Lower leg skin (tissue), 4 donors: ENCODE measurements around the gene STEAP3. TPM values are rescaled to one million over a fixed set of nuclear protein-coding genes. Genes with fewer than 3 reads are reported as not detected.
"Not testable (repeated sequence)": the region's sequence is repeated elsewhere in the genome, so short reads cannot be mapped to it uniquely, and the experiment has no call there.

Experiments used
- DNase-seq, 2 donors: peaks; one replicate each; pipeline ENCODE4 v3.0.0-alpha.2; 2019; ENCODE audit warnings: low spot score in 2 of 2
- H3K4me3 ChIP-seq: fragments of 200-600 bp; sonication (generic); 2 replicates; pipeline ENCODE4 v1.5.1; 2017; ENCODE audit warnings: mild to moderate bottlenecking, low read depth; ENCODE audit not compliant: poor library complexity, severe bottlenecking
- POLR2A ChIP-seq, 2 donors: fragments of 450-650 bp; IDR thresholded peaks; one replicate each; pipeline ENCODE4 v1.6.1; 2016 to 2017; ENCODE audit warnings: antibody characterized with exemption in 2 of 2, mild to moderate bottlenecking in 1 of 2, moderate library complexity in 1 of 2
- WGBS, 2 donors: methylation state at CpG; one replicate each; pipeline ENCODE4 v1.1.5; 2018; 5-methylcytosine and 5-hydroxymethylcytosine counted together
- intact Hi-C: fragments of 100-400 bp; cut with DNase I; formaldehyde crosslinking; loops from one replicate; pipeline ENCODE4 v1.15.0; 2023; ENCODE audit warnings: low total_unique reads
- total RNA-seq, 4 donors: library from RNA; depleted of rRNA; stranded (reverse); fragments of >200 nt; gene quantifications; one replicate each; pipeline ENCODE4 v1.1.0, GENCODE V29; 2016
- TF ChIP-seq, protein P1 (sequence below), 3 donors: fragments of 450-650 bp; IDR thresholded peaks; one replicate each; pipeline ENCODE4 v1.5.1; 2016; ENCODE audit warnings: antibody characterized with exemption in 3 of 3, mild to moderate bottlenecking in 3 of 3, moderate library complexity in 2 of 3

Gene STEAP3
- total RNA-seq, 4 donors from 2014 or later = 16.7 to 25.1 (median 22.0) TPM

DNA sequence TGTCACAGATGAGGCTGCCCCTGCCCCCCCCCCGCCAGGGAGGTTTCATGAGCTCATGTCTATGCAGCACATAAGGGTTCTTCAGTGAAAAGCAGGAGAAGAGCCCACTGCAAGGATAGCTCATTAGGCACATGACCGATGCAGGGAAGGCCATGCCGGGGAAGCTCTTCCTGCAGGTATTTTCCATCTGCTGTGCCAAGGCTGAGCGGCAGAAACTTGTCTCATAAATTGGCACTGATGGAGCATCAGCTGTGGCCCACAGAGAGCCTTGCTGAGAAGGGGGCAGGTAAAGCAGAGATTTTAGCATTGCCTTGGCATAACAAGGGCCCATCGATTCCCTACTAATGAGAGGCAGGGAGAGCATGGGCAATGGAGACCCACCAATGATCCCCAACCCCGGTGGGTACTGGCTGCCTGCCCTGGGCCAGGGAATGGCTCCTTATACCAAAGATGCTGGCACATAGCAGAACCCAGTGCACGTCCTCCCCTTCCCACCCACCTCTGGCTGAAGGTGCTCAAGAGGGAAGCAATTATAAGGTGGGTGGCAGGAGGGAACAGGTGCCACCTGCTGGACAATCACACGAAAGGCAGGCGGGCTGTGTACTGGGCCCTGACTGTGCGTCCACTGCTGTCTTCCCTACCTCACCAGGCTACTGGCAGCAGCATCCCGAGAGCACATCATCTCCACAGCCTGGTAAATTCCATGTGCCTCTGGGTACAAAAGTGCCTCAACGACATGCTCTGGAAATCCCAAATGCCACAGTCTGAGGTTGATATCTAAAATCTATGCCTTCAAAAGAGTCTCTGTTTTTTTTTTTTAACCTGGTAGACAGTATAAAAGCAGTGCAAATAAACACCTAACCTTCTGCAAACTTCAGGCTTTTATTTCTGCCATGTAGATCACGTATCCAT lies 41.4 kb downstream of the STEAP3 start:
- DNase-seq = peak in 1 of 2 donors; percentile 81
- WGBS, 2 donors = 59 to 63% methylated on average over 12 to 13 of the region's 13 CpGs
- TF ChIP-seq, protein P1, sequence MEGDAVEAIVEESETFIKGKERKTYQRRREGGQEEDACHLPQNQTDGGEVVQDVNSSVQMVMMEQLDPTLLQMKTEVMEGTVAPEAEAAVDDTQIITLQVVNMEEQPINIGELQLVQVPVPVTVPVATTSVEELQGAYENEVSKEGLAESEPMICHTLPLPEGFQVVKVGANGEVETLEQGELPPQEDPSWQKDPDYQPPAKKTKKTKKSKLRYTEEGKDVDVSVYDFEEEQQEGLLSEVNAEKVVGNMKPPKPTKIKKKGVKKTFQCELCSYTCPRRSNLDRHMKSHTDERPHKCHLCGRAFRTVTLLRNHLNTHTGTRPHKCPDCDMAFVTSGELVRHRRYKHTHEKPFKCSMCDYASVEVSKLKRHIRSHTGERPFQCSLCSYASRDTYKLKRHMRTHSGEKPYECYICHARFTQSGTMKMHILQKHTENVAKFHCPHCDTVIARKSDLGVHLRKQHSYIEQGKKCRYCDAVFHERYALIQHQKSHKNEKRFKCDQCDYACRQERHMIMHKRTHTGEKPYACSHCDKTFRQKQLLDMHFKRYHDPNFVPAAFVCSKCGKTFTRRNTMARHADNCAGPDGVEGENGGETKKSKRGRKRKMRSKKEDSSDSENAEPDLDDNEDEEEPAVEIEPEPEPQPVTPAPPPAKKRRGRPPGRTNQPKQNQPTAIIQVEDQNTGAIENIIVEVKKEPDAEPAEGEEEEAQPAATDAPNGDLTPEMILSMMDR (IDR thresholded peaks at IDR 0.05) = no peak
- no peak for TF ChIP-seq POLR2A (IDR thresholded peaks at IDR 0.05)
- no peak overlapping the region for H3K4me3 ChIP-seq
- intact Hi-C loops = no loop called here

DNA sequence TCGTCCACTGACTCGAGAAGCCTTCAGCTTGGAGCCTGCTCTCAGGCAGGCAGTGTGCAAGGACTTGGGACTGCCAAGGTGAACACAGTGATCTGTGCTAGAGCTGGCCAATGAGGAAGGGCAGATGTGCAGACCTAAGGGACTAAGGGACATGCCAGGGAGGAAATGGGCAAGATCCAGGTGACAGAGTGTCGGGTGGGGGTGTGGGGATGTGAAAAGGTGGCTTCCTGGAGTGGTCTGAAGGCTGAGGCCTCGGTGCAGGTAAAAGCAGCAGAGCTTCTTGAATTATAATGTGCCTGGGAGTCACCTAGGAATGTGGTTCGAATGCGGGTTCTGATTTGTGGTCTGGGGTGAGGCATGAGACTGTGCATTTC lies 42.0 kb downstream of the STEAP3 start:
- no peak overlapping the region for H3K4me3 ChIP-seq
- 93 to 96% methylated on average over 6 of the region's 6 CpGs for WGBS, 2 donors
- intact Hi-C loops = no loop called here
- peak in 1 of 2 donors; percentile 15 for DNase-seq
- TF ChIP-seq, protein P1 (IDR thresholded peaks at IDR 0.05) = no peak
- no peak for TF ChIP-seq POLR2A (IDR thresholded peaks at IDR 0.05)

- intact Hi-C loops = no loop called here
- WGBS, 2 donors = 96 to 98% methylated on average over 8 of the region's 8 CpGs
- peak in 1 of 2 donors; percentile 25 for DNase-seq
- TF ChIP-seq, protein P1 (IDR thresholded peaks at IDR 0.05) = no peak
- no peak for TF ChIP-seq POLR2A (IDR thresholded peaks at IDR 0.05)
- H3K4me3 ChIP-seq = no peak overlapping the region
Measured at GRCh38 chr2:119266091-119266589, 42.5 kb downstream of the STEAP3 start.

DNA sequence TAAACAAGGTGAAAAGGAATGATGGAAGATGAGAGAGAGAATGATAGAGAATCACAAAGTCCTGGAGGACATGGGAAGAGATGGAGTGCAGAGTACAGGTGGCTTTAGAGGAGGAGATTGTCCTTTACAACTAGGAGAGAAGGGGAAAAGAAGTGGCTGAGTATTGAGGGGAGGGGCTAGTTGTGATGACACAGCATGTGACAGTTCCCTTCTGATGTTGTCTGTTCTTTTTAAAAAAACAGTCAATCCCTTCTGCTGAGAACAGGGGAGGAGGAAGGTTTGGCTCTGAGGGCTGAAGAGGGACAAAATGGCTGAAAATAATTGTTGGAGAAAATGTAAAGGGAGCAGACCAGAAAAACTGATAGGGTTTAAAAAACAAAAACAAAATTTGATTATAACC lies 44.0 kb downstream of the STEAP3 start:
- intact Hi-C loops = no loop called here
- H3K4me3 ChIP-seq = no peak overlapping the region
- DNase-seq = no peak
- no peak for TF ChIP-seq POLR2A (IDR thresholded peaks at IDR 0.05)
- TF ChIP-seq, protein P1 (IDR thresholded peaks at IDR 0.05) = no peak

- TF ChIP-seq, protein P1 (IDR thresholded peaks at IDR 0.05) = no peak
- no peak for TF ChIP-seq POLR2A (IDR thresholded peaks at IDR 0.05)
- DNase-seq = peak in 1 of 2 donors; percentile 46
- intact Hi-C loops = no loop called here
- H3K4me3 ChIP-seq = no peak overlapping the region
- 74% methylated on average over 8 of the region's 8 CpGs for WGBS, 2 donors
Measured at GRCh38 chr2:119276864-119277263, 53.2 kb downstream of the STEAP3 start.

DNA sequence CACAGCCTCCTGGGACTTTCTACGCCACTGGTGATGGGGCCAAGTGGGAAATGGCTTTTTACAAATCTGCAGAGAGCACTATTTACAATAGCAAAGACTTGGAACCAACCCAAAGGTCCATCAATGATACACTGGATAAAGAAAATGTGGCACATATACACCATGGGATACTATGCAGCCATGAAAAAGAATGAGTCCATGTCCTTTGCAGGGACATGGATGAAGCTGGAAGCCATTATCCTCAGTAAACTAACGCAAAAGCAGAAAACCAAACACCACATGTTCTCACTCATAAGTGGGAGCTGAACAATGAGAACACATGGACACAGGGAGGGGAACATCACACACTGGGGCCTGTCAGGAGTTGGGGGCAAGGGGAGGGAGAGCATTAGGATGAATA lies 54.8 kb downstream of the STEAP3 start:
- intact Hi-C loops, H3K4me3 ChIP-seq: not testable (repeated sequence)
- WGBS, 2 donors = 84 to 93% methylated on average over 2 of the region's 2 CpGs
- peak in 1 of 2 donors; percentile 34 for DNase-seq
